ENCODE results near the gene SLC30A7.

SLC30A7 gene

GRCh38 chr1:101008229-101008834, 112.4 kb downstream of the SLC30A7 start:
- no peak for DNase-seq
- no peaks in the 10 kb centered on the region for H3K79me2 ChIP-seq (ENCODE audit: low read length)
- H3F3A ChIP-seq (ENCODE audit: insufficient read depth, low read length), result no peaks in the 10 kb centered on the region
- no peaks in the 10 kb centered on the region for H3K9me3 ChIP-seq (replicated peaks; ENCODE audit: insufficient read depth, low read length)
- H3K9me2 ChIP-seq (replicated peaks; ENCODE audit: insufficient read depth, low read length), result no peaks in the 10 kb centered on the region
- no peaks in the 10 kb centered on the region for H3K36me3 ChIP-seq (replicated peaks; ENCODE audit: insufficient read depth, low read length)
- H2AFZ ChIP-seq (ENCODE audit: low read length), result no peak overlapping the region
- H3K4me2 ChIP-seq (ENCODE audit: low read depth, low read length), result no peak overlapping the region
- TF ChIP-seq EZH2phosphoT487 (IDR thresholded peaks at IDR 0.05; ENCODE audit: low read length), result no peak
- no peak for TF ChIP-seq EZH2 (optimal IDR thresholded peaks at IDR 0.05; ENCODE audit: low read depth, low read length)
- no peaks in the 10 kb centered on the region for H3K27me3 ChIP-seq (replicated peaks; ENCODE audit: insufficient read depth, low read length)
- no peaks in the 10 kb centered on the region for H3K4me1 ChIP-seq (ENCODE audit: low read length)
- no peak overlapping the region for H3K27ac ChIP-seq (ENCODE audit: low read length)
- H4K20me1 ChIP-seq (ENCODE audit: insufficient read depth, low read length), result no peaks in the 10 kb centered on the region
- H3K9ac ChIP-seq (ENCODE audit: low read length), result no peak overlapping the region
- H3K4me3 ChIP-seq (ENCODE audit: low read length), result no peak overlapping the region

GRCh38 chr1:101013776-101014175, 117.9 kb downstream of the SLC30A7 start:
- Histone ChIP-seq H3K4me3 (ENCODE audit: low read length) (no peak overlapping the region), H3K9ac (ENCODE audit: low read length) (no peak overlapping the region), H3K27me3 (replicated peaks; ENCODE audit: insufficient read depth, low read length) (no peaks in the 10 kb centered on the region), H3K9me3 (replicated peaks; ENCODE audit: insufficient read depth, low read length) (no peaks in the 10 kb centered on the region), H3K4me1 (ENCODE audit: low read length) (no peaks in the 10 kb centered on the region), H3K9me2 (replicated peaks; ENCODE audit: insufficient read depth, low read length) (no peaks in the 10 kb centered on the region), H3K36me3 (replicated peaks; ENCODE audit: insufficient read depth, low read length) (no peaks in the 10 kb centered on the region), H3F3A (ENCODE audit: insufficient read depth, low read length) (no peaks in the 10 kb centered on the region), H3K79me2 (ENCODE audit: low read length) (no peaks in the 10 kb centered on the region), H2AFZ (ENCODE audit: low read length) (no peak overlapping the region), H4K20me1 (ENCODE audit: insufficient read depth, low read length) (no peaks in the 10 kb centered on the region), H3K27ac (ENCODE audit: low read length) (no peak overlapping the region), H3K4me2 (ENCODE audit: low read depth, low read length) (no peak overlapping the region)
- DNase-seq, result no peak
- TF ChIP-seq, protein P1, sequence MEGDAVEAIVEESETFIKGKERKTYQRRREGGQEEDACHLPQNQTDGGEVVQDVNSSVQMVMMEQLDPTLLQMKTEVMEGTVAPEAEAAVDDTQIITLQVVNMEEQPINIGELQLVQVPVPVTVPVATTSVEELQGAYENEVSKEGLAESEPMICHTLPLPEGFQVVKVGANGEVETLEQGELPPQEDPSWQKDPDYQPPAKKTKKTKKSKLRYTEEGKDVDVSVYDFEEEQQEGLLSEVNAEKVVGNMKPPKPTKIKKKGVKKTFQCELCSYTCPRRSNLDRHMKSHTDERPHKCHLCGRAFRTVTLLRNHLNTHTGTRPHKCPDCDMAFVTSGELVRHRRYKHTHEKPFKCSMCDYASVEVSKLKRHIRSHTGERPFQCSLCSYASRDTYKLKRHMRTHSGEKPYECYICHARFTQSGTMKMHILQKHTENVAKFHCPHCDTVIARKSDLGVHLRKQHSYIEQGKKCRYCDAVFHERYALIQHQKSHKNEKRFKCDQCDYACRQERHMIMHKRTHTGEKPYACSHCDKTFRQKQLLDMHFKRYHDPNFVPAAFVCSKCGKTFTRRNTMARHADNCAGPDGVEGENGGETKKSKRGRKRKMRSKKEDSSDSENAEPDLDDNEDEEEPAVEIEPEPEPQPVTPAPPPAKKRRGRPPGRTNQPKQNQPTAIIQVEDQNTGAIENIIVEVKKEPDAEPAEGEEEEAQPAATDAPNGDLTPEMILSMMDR (IDR thresholded peaks at IDR 0.05; ENCODE audit: low read length), result no peak
- no peak for TF ChIP-seq EZH2phosphoT487 (IDR thresholded peaks at IDR 0.05; ENCODE audit: low read length)
- no peak for TF ChIP-seq EZH2 (optimal IDR thresholded peaks at IDR 0.05; ENCODE audit: low read depth, low read length)

DNA sequence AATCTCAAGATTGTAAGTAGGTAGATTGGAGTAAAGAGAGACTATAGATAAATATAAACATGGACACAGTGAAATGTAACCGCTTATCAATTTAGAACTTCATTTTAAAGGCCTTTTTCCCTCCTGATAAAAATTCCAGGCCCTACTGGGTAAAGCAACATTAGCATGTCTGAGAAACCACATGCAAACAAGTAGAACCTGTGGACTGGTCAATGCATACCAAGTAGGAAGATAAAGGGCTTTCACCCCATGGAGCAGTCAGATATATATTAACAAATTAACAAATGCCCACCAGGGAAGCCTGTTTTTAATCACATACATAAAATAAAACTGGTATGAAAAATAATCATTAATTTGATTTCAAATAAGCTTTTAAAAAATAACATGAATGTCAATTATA, 121.6 kb downstream of the SLC30A7 start:
- Histone ChIP-seq H4K20me1 (ENCODE audit: insufficient read depth, low read length) (no peaks in the 10 kb centered on the region), H3K4me2 (ENCODE audit: low read depth, low read length) (no peak overlapping the region), H3K27me3 (replicated peaks; ENCODE audit: insufficient read depth, low read length) (no peaks in the 10 kb centered on the region), H3K9ac (ENCODE audit: low read length) (no peak overlapping the region), H3K4me3 (ENCODE audit: low read length) (no peak overlapping the region), H3K36me3 (replicated peaks; ENCODE audit: insufficient read depth, low read length) (no peaks in the 10 kb centered on the region), H3K4me1 (ENCODE audit: low read length) (no peaks in the 10 kb centered on the region), H3K9me2 (replicated peaks; ENCODE audit: insufficient read depth, low read length) (no peaks in the 10 kb centered on the region), H3K27ac (ENCODE audit: low read length) (no peak overlapping the region), H3F3A (ENCODE audit: insufficient read depth, low read length) (no peaks in the 10 kb centered on the region), H3K9me3 (replicated peaks; ENCODE audit: insufficient read depth, low read length) (no peaks in the 10 kb centered on the region), H3K79me2 (ENCODE audit: low read length) (no peaks in the 10 kb centered on the region), H2AFZ (ENCODE audit: low read length) (no peak overlapping the region)
- DNase-seq, result no peak
- no peak for TF ChIP-seq EZH2 (optimal IDR thresholded peaks at IDR 0.05; ENCODE audit: low read depth, low read length)
- no peak for TF ChIP-seq EZH2phosphoT487 (IDR thresholded peaks at IDR 0.05; ENCODE audit: low read length)
- TF ChIP-seq, protein P1 (IDR thresholded peaks at IDR 0.05; ENCODE audit: low read length), result no peak

GRCh38 chr1:101022294-101022693, 126.4 kb downstream of the SLC30A7 start:
- no peaks in the 10 kb centered on the region for H3F3A ChIP-seq (ENCODE audit: insufficient read depth, low read length)
- no peak overlapping the region for H3K4me3 ChIP-seq (ENCODE audit: low read length)
- no peak overlapping the region for H3K4me2 ChIP-seq (ENCODE audit: low read depth, low read length)
- no peaks in the 10 kb centered on the region for H4K20me1 ChIP-seq (ENCODE audit: insufficient read depth, low read length)
- no peak overlapping the region for H2AFZ ChIP-seq (ENCODE audit: low read length)
- DNase-seq, result no peak
- H3K36me3 ChIP-seq (replicated peaks; ENCODE audit: insufficient read depth, low read length), result no peaks in the 10 kb centered on the region
- H3K79me2 ChIP-seq (ENCODE audit: low read length), result peaks cover 13% of the 10 kb centered on the region
- TF ChIP-seq EZH2 (optimal IDR thresholded peaks at IDR 0.05; ENCODE audit: low read depth, low read length), result no peak
- no peak for TF ChIP-seq EZH2phosphoT487 (IDR thresholded peaks at IDR 0.05; ENCODE audit: low read length)
- TF ChIP-seq, protein P1 (IDR thresholded peaks at IDR 0.05; ENCODE audit: low read length), result no peak
- no peak overlapping the region for H3K27ac ChIP-seq (ENCODE audit: low read length)
- H3K9me3 ChIP-seq (replicated peaks; ENCODE audit: insufficient read depth, low read length), result no peaks in the 10 kb centered on the region
- H3K27me3 ChIP-seq (replicated peaks; ENCODE audit: insufficient read depth, low read length), result no peaks in the 10 kb centered on the region
- H3K4me1 ChIP-seq (ENCODE audit: low read length), result no peaks in the 10 kb centered on the region
- H3K9ac ChIP-seq (ENCODE audit: low read length), result no peak overlapping the region
- H3K9me2 ChIP-seq (replicated peaks; ENCODE audit: insufficient read depth, low read length), result no peaks in the 10 kb centered on the region

All from MM.1S (cell line).